ENCODE results near the gene NLRP6.

GRCh38 chr11:328012-328411, 49.8 kb downstream of the NLRP6 start:
- TF ChIP-seq CTCF (IDR thresholded peaks at IDR 0.05; ENCODE audit: low read depth, low read length, poor library complexity, severe bottlenecking) (no peak), EZH2phosphoT487 (IDR thresholded peaks at IDR 0.05; ENCODE audit: borderline replicate concordance, low read length) (no peak)
